K562 (cell line): ENCODE measurements around the gene ZNF521.

Experiments
- CEBPB ChIP-seq: fragments of 450-650 bp; IDR thresholded peaks from 2 replicates; pipeline ENCODE4 v1.6.1; 2016; ENCODE audit warnings: missing genetic modification characterization, missing compliant biosample characterization
- CTCF ChIP-seq, 3 experiments: IDR thresholded peaks in 2 of 3; conservative IDR thresholded peaks in 1 of 3; 2 replicates each; pipeline ENCODE4 v1.5.1; 2011 to 2012; ENCODE audit warnings: low read length in 3 of 3, mild to moderate bottlenecking in 3 of 3, control low read depth in 2 of 3, improper control_type of control experiment in 1 of 3, inconsistent platforms in 1 of 3, low read depth in 1 of 3, mixed read lengths in 1 of 3, moderate library complexity in 1 of 3; ENCODE audit not compliant: insufficient read depth in 2 of 3
- HMG20B ChIP-seq: fragments of 250-450 bp; sonication (Bioruptor Pico); IDR thresholded peaks from 2 replicates; pipeline ENCODE4 v1.5.0; 2021; ENCODE audit warnings: mild to moderate bottlenecking
- MAX ChIP-seq: sonication (generic); formaldehyde crosslinking; IDR thresholded peaks from 2 replicates; pipeline ENCODE4 v1.9.0; 2022; ENCODE audit warnings: mild to moderate bottlenecking, missing genetic modification reagents
- PML ChIP-seq: IDR thresholded peaks from 2 replicates; pipeline ENCODE4 v1.6.1; 2012; ENCODE audit warnings: low read length, inconsistent platforms
- SMARCA4 ChIP-seq: fragments of 450-650 bp; IDR thresholded peaks from 2 replicates; pipeline ENCODE4 v1.6.1; 2016
- SMARCA5 ChIP-seq: fragments of 450-650 bp; IDR thresholded peaks from 2 replicates; pipeline ENCODE4 v1.6.1; 2016
- SMC3 ChIP-seq: conservative IDR thresholded peaks from 2 replicates; pipeline ENCODE4 v1.6.1; 2011; ENCODE audit warnings: low read depth, low read length, improper control_type of control experiment; ENCODE audit not compliant: insufficient read depth
- TAF1 ChIP-seq: IDR thresholded peaks from 2 replicates; pipeline ENCODE4 v1.6.1; 2011; ENCODE audit warnings: mild to moderate bottlenecking, low read length, moderate library complexity; ENCODE audit not compliant: insufficient read depth, control insufficient read depth, severe bottlenecking; ENCODE audit errors: extremely low read depth
- TCF3 ChIP-seq: sonication (generic); formaldehyde crosslinking; IDR thresholded peaks from 2 replicates; pipeline ENCODE4 v1.4.0; 2020; ENCODE audit warnings: mild to moderate bottlenecking, missing genetic modification reagents
- TCF7 ChIP-seq: sonication (generic); IDR thresholded peaks from 2 replicates; pipeline ENCODE4 v1.6.1; 2016; ENCODE audit warnings: antibody characterized with exemption, borderline replicate concordance
- YY1 ChIP-seq, 3 experiments: IDR thresholded peaks; 2 replicates each; pipeline ENCODE4 v1.6.1; 2011; ENCODE audit warnings: low read length in 2 of 3, mild to moderate bottlenecking in 2 of 3, moderate library complexity in 2 of 3, borderline replicate concordance in 1 of 3, control low read depth in 1 of 3, low read depth in 1 of 3; ENCODE audit not compliant: insufficient read depth in 3 of 3, insufficient replicate concordance in 2 of 3, control insufficient read depth in 1 of 3, insufficient read length in 1 of 3; ENCODE audit errors: extremely low read depth in 1 of 3

- TF ChIP-seq CTCF (IDR thresholded peaks at IDR 0.05 in 2 of 3, conservative IDR thresholded peaks at IDR 0.05 in 1 of 3; ENCODE audit: insufficient read depth in 2 of 3, low read depth in 1 of 3, low read length in 3 of 3) (no peak), PML (no peak), TCF7 (no peak), CEBPB (tag) (no peak), MAX (no peak), TCF3 (CRISPR knock-in tag) (no peak), SMC3 (no peak), TAF1 (no peak), SMARCA5 (no peak), HMG20B (no peak), YY1 (IDR thresholded peaks at IDR 0.05; ENCODE audit: borderline replicate concordance in 1 of 3, control insufficient read depth in 1 of 3, extremely low read depth in 1 of 3, insufficient read depth in 3 of 3, insufficient read length in 1 of 3, insufficient replicate concordance in 2 of 3, low read depth in 1 of 3, low read length in 2 of 3) (no peak), SMARCA4 (no peak)
Observed at GRCh38 chr18:25314838-25315190, 37.2 kb downstream of the ZNF521 start.
